Right lobe of liver (tissue), 6 donors: ENCODE results near the gene CCDC85C. TPM values are rescaled to one million over a fixed set of nuclear protein-coding genes. Genes with fewer than 3 reads are reported as not detected.

Experiments used
- ATAC-seq, 4 donors: fragments of 200-7000 bp; cut with Tn5 transposase; one replicate each; pipeline ENCODE4 v1.9.1; 2020; ENCODE audit warnings: mild to moderate bottlenecking in 4 of 4, moderate library complexity in 4 of 4
- DNase-seq, 3 donors: peaks; one replicate each; pipeline ENCODE4 v3.0.0-alpha.2; 2020
- H3K27ac ChIP-seq, 3 donors: fragments of 200-600 bp; one replicate each; pipeline ENCODE4 v1.8.0; 2022
- H3K27me3 ChIP-seq, 2 donors: fragments of 200-600 bp; one replicate each; pipeline ENCODE4 v1.8.0; 2022
- H3K36me3 ChIP-seq, 4 donors: fragments of 200-600 bp; sonication (generic) in 1 of 4; one replicate each; pipeline versions ENCODE4 v1.5.1 to v1.8.0; 2017 to 2022; ENCODE audit warnings: control low read depth in 1 of 4
- H3K4me1 ChIP-seq, 4 donors: fragments of 200-600 bp; sonication (generic) in 1 of 4; one replicate each; pipeline versions ENCODE4 v1.5.1 to v1.8.0; 2017 to 2022; ENCODE audit warnings: control low read depth in 1 of 4
- H3K4me3 ChIP-seq, 3 donors: fragments of 200-600 bp; one replicate each; pipeline ENCODE4 v1.8.0; 2022
- H3K9me3 ChIP-seq, 4 donors: fragments of 200-600 bp; sonication (generic) in 1 of 4; one replicate each; pipeline versions ENCODE4 v1.5.1 to v1.8.0; 2017 to 2022; ENCODE audit warnings: control low read depth in 1 of 4
- CTCF ChIP-seq, 4 donors: fragments of 200-600 bp in 3 of 4; fragments of 450-650 bp in 1 of 4; IDR thresholded peaks; one replicate each; pipeline versions ENCODE4 v1.5.1 to v1.8.0; 2016 to 2022; ENCODE audit warnings: antibody characterized with exemption in 4 of 4, mild to moderate bottlenecking in 2 of 4
- POLR2A ChIP-seq: fragments of 450-650 bp; IDR thresholded peaks from one replicate; pipeline ENCODE4 v1.6.1; 2017; ENCODE audit warnings: antibody characterized with exemption, mild to moderate bottlenecking
- WGBS: methylation state at CpG from one replicate; pipeline ENCODE4 v1.1.6; 2018; ENCODE audit warnings: low coverage, low lambda C conversion rate; ENCODE audit not compliant: insufficient coverage; ENCODE audit errors: missing lambda C conversion rate; 5-methylcytosine and 5-hydroxymethylcytosine counted together
- intact Hi-C, 2 donors: fragments of 100-400 bp; cut with DNase I; formaldehyde crosslinking; loops; one replicate each; pipeline versions ENCODE4 v1.11.2 to v1.14.1; 2022
- total RNA-seq, 6 experiments: library from RNA; depleted of rRNA in 2 of 6; stranded (reverse); fragments of >200 nt in 2 of 6; fragmentation: NEBNext Ultra II Directional in 3 of 6; extraction: Animal tissue kit (Norgen Biotek cat#: 25700) in 3 of 6; gene quantifications; one replicate each; pipeline versions ENCODE4 v1.1.0 to v1.2.4, GENCODE V29; 2016 to 2023
- donor health status: DM: no; HTN: yes; CAD: no.
- donor health status: DM: no; HTN: no; CAD: no.
- donor health status: DM: no; HTN: no; CAD: no.
- donor health status: DM: no; HTN: yes; CAD: no.
- donor health status: DM: no; HTN: yes; CAD: no.

The CCDC85C gene
- total RNA-seq, 6 experiments from 2014 or later, result 13.6 to 32.8 (median 21.8) TPM

DNA sequence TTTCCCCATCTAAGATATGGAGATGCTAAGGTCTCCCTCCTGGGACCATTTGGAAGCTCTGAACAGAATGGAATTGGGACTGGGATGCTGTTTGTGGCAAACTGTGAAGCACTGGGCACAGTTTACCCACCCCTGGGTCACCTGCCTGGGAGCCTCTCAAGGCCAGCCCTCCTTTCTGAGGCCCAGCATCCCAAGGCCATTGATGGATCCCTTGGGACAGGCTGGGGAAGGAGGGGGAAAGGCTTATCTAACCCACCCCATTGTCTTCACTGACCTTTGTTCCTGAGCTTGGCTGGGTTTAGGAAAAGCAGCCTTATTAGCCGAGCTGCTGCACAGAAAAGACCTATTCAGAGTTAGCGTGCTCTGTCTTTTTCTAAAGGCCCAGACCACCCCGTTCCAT, 5.2 kb downstream of the CCDC85C start:
- 33% methylated on average over 1 of the region's 3 CpGs for WGBS
- no peak for DNase-seq

GRCh38 chr14:99597911-99598600, 6.0 kb downstream of the CCDC85C start:
- intact Hi-C loops, result no loop called here
- Histone ChIP-seq H3K27ac (peak overlapping the region; percentile 6 to 38 (median 34)), H3K36me3 (no peaks in the 10 kb centered on the region), H3K9me3 (no peaks in the 10 kb centered on the region), H3K4me1 (peaks cover 0 to 49% (median 27%) of the 10 kb centered on the region in 4 donors), H3K4me3 (no peak overlapping the region), H3K27me3 (no peaks in the 10 kb centered on the region)
- no peak for TF ChIP-seq POLR2A
- TF ChIP-seq CTCF (IDR thresholded peaks at IDR 0.05), result no peak
- DNase-seq (no peak), ATAC-seq (no peak)
- 55% methylated on average over 5 of the region's 20 CpGs for WGBS

More for the DNA sequence above, 5.2 kb downstream of the CCDC85C start:
- intact Hi-C loops, result no loop called here
- no peak for TF ChIP-seq POLR2A
- no peak for TF ChIP-seq CTCF (IDR thresholded peaks at IDR 0.05)
- H3K4me3 ChIP-seq, result no peak overlapping the region
- H3K27ac ChIP-seq, result peak overlapping the region in 2 of 3 donors; percentile 6 to 94
- no peak for ATAC-seq
- H3K27me3 ChIP-seq, result no peaks in the 10 kb centered on the region
- H3K4me1 ChIP-seq, result peaks cover 0 to 52% (median 27%) of the 10 kb centered on the region in 4 donors
- no peaks in the 10 kb centered on the region for H3K9me3 ChIP-seq
- no peaks in the 10 kb centered on the region for H3K36me3 ChIP-seq

GRCh38 chr14:99596772-99597171, 7.2 kb downstream of the CCDC85C start:
- Histone ChIP-seq H3K36me3 (no peaks in the 10 kb centered on the region), H3K9me3 (no peaks in the 10 kb centered on the region), H3K4me3 (no peak overlapping the region), H3K4me1 (peaks cover 0 to 49% (median 27%) of the 10 kb centered on the region in 4 donors), H3K27me3 (no peaks in the 10 kb centered on the region), H3K27ac (peak overlapping the region in 1 of 3 donors; percentile 34)
- WGBS, result 80% methylated on average over 2 of the region's 7 CpGs
- no peak for TF ChIP-seq CTCF (IDR thresholded peaks at IDR 0.05)
- TF ChIP-seq POLR2A, result no peak
- intact Hi-C loops, result no loop called here
- ATAC-seq (peak; percentile 61 to 72 (median 70)), DNase-seq (peak; percentile 67 to 84 (median 82))

DNA sequence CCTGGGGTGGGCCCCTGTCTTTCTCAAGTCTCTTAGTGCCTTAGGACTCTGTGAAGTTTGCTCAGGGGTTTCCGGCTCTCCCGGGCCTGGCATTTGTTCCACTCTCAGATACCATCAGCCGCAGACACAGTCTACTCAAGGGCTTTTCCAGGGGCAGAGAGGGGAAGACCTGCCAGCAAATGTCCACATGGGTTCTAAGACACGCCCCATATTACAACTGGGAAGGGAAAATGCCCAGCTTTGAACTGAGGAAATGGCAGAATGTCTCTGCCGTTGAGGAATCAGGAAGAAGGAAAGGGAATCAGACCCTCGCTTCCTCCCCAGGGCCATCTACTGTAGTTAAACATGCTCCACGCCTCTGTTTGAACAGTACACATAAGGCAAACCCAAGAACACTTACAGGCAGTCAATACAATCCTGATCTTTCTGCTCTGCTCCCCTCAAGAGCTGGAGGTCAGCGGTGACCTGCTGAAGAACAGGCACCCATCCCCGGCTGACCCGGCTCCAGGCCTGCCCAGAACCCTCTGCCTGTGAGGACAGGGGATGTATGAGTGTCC, 7.9 kb downstream of the CCDC85C start:
- ATAC-seq, result no peak
- TF ChIP-seq POLR2A (no peak), CTCF (IDR thresholded peaks at IDR 0.05) (no peak)
- no peaks in the 10 kb centered on the region for H3K27me3 ChIP-seq
- intact Hi-C loops, result no loop called here
- peaks cover 0 to 47% (median 26%) of the 10 kb centered on the region in 4 donors for H3K4me1 ChIP-seq
- no peaks in the 10 kb centered on the region for H3K36me3 ChIP-seq
- H3K4me3 ChIP-seq, result no peak overlapping the region
- H3K27ac ChIP-seq, result no peak overlapping the region
- no peaks in the 10 kb centered on the region for H3K9me3 ChIP-seq
- WGBS, result 67% methylated on average over 4 of the region's 10 CpGs
- no peak for DNase-seq
